ENCODE data around the gene YIF1B. TPM values are rescaled to one million over a fixed set of nuclear protein-coding genes. Genes with fewer than 3 reads are reported as not detected.

YIF1B gene
- total RNA-seq, 1 donor from 2014 or later, result 72.2 TPM

DNA sequence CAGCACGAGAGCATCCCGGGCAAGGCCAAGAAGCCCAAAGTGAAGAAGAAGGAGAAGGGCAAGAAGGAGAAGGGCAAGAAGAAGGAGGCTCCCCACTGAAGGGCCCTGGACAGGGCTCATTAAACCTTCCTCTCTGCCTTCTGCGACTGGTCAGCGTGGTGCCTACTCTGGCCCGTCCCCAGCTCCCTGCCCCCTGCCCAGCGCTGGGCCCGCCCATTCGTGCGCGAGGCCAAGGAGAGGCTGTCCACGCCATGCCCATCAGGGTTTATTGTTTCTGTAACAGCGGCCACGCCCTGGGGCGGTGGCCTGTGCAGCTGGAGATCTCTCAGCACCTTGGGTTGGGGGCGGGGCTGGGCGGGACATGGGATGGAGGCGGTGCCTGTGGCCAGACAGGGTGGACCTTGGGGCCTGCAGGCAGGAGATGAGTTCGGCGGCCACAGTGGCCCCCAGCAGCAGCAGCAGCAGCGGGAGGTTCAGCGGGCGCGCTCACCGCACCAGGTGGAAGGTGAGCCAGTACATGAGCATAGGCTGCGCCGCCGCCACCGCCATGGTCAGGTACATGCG lies 10.8 kb downstream of the YIF1B start:
- TF ChIP-seq, protein P1, sequence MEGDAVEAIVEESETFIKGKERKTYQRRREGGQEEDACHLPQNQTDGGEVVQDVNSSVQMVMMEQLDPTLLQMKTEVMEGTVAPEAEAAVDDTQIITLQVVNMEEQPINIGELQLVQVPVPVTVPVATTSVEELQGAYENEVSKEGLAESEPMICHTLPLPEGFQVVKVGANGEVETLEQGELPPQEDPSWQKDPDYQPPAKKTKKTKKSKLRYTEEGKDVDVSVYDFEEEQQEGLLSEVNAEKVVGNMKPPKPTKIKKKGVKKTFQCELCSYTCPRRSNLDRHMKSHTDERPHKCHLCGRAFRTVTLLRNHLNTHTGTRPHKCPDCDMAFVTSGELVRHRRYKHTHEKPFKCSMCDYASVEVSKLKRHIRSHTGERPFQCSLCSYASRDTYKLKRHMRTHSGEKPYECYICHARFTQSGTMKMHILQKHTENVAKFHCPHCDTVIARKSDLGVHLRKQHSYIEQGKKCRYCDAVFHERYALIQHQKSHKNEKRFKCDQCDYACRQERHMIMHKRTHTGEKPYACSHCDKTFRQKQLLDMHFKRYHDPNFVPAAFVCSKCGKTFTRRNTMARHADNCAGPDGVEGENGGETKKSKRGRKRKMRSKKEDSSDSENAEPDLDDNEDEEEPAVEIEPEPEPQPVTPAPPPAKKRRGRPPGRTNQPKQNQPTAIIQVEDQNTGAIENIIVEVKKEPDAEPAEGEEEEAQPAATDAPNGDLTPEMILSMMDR (conservative IDR thresholded peaks at IDR 0.05; ENCODE audit: low read depth, low read length), result no peak
- peak overlapping the region; percentile 75 for H3K4me3 ChIP-seq (ENCODE audit: low read depth, low read length)
- DNase-seq (ENCODE audit: low read depth), result no peak

DNA sequence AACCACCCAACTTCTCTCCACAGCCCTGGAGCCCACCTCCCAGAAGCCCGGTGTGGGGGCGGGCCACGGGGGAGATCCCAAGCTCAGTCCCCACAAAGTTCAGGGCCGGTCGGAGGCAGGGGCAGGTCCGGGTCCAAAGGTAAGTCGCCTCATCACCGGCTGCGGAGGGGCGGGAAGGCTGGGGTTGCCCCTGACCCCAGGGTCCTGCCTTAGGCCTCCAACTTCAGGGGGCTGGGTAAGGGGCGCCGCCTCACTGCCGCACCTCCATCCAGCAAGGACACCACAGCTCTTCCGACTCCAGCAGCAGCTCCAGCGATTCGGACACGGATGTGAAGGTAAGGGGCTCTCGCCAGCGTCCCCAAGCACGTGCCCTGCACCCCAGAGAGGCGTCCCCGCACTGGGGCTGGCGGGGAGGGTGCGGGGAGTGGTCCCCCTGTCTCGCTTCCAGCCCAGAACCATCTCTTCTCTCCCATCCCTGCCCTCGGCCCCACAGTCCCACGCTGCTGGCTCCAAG lies 11.3 kb downstream of the YIF1B start:
- no peak for DNase-seq (ENCODE audit: low read depth)
- H3K4me3 ChIP-seq (ENCODE audit: low read depth, low read length), result peak overlapping the region; percentile 75
- TF ChIP-seq, protein P1 (conservative IDR thresholded peaks at IDR 0.05; ENCODE audit: low read depth, low read length), result no peak

DNA sequence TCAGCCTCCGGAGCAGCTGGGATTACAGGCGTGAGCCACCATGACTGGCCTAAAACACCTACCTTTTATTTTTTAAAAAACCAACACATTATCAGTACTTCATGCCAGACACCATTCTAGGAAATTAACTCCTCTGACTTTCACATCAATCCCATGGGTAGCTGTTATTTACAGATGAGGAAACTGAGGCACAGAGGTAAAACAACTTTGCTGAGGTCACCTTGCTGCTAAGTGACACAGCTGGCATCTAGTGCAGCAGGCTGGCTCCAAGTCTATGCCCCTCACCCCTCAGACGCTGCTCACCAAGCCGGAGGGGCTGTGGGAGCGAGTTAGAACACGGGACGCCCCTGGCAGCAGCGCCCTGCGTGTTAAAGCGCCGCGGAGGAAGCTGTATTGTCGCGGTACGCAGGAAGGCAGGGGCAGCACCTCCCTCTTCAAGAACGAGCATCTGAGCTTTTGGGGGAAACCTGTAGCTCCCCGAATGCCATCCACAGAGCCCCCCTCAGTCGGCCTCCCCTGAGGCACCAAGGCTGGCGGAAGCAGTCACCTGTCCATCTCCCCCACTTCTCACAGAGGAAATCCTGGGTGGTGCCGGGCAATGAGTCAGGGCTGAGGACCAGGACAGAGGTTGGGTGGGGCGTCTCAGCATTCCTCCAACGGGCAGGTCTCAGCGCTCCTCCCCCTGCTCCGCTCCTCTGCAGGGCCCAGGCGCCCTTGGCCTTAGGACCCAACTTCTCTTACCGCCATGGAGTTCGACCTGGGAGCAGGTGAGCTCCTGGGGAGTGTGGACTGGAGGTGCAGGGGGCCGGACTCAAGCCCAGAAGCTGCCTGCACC lies 12.0 kb downstream of the YIF1B start, which contains the start of gene C19orf33:
C19orf33 (plus strand) TSS at position 735 of the 835 bp plus-strand sequence; CDS start at position 746, 11 bp downstream.
- no peak for DNase-seq (ENCODE audit: low read depth)
- TF ChIP-seq, protein P1 (conservative IDR thresholded peaks at IDR 0.05; ENCODE audit: low read depth, low read length), result no peak
- peak within 1 kb of the TSS; percentile 75 for H3K4me3 ChIP-seq (ENCODE audit: low read depth, low read length)

DNA sequence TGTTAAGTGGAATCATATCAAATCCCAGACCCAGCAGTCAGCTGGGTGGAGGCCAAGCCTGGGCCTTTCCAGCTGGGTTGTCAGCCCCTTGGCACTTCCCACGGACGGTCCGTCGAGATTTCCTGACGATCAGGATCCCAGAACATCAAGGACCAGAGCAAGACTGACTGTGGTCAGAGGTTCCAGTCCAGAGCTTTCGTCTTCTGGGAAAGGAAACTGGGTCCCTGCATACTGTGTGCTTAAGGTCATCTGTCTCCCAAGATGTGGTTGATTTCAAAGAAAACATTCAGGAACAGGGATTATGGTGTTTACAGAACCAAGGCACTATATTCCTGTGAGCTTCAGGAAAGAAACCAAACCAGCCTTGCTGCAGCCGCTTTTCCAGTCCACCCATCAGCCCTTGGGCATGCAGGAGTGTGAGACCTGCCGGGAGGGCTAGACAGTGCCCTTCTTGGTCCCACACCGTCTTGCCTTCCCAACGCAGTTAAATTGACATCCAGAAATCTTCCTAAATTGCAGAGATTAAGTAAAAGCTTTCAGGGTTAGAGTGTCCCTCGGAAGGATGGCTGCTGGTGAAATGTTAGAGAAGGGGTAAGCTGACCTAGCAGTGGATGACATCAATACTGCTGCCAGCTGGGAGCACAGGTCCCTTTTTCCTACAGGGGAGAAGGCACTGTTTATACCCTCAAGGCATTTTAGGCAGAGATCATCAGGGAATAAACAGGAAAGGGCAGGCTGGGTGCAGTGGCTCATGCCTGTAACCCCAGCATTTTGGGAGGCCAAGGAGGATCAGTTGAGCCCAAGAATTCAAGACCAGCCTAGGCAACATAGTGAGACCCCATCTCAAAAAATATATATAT lies 16.7 kb downstream of the YIF1B start:
- TF ChIP-seq, protein P1 (conservative IDR thresholded peaks at IDR 0.05; ENCODE audit: low read depth, low read length), result no peak
- peak; percentile 81 for DNase-seq (ENCODE audit: low read depth)
- H3K4me3 ChIP-seq (ENCODE audit: low read depth, low read length), result no peak overlapping the region

DNA sequence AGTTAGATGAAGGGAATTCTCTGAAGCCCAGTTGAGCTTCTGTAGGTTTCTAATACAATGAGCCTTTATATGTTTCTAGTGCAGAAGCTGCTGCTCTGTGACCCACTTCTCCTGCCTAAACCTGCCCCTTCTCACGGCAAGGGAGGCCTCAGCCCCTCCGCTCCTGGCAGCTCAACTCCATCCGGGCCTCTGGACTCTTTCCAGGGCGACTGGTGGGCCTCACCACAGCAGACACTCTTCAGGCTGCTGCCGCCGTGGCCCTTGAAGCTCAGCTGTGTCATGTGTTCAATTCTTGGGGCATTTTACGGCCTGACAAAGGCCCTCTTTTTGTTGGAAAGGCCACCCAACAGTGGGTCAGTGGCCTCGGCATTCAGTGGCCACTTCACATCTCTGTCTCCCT lies 21.7 kb downstream of the YIF1B start:
- H3K4me3 ChIP-seq (ENCODE audit: low read depth, low read length), result no peak overlapping the region
- no peak for DNase-seq (ENCODE audit: low read depth)
- TF ChIP-seq, protein P1 (conservative IDR thresholded peaks at IDR 0.05; ENCODE audit: low read depth, low read length), result no peak

DNA sequence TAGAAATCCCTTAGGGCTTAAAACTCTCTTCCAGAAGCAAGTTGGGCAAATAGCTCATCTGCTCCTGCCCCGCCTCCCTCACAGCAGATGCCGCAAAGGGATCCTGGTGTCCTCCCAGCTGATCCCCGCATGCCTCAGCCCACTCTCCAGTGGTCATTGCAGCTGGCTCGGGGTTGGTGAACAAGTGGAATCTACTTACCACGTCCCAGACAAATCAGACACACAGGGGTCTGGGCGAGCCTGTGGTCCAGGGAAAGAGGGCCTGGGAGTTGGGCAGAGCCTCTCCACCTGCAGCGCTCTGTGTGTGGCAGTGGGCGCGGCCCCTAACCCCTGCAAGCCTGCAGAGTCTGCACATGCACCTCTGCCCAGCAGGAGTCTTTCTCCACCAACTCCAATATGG lies 22.5 kb downstream of the YIF1B start:
- DNase-seq (ENCODE audit: low read depth), result no peak
- H3K4me3 ChIP-seq (ENCODE audit: low read depth, low read length), result no peak overlapping the region
- TF ChIP-seq, protein P1 (conservative IDR thresholded peaks at IDR 0.05; ENCODE audit: low read depth, low read length), result no peak
